HCT116 (cell line): ENCODE results near the gene ERFE. TPM values are rescaled to one million over a fixed set of nuclear protein-coding genes. Genes with fewer than 3 reads are reported as not detected.

Experiments used
- ATAC-seq: fragments of 200-7000 bp; cut with Tn5 transposase; 2 replicates; pipeline ENCODE4 v1.9.1; 2020; ENCODE audit warnings: mild to moderate bottlenecking, moderate library complexity
- BruUV-seq: library from RNA; stranded (reverse); fragments of 400-500 nt; replicated peaks from 2 replicates; lab custom pipeline; 2021; lab: Mats Ljungman, UMichigan
- CTCF ChIA-PET: fragments of 300-600 bp; sonication (Branson Sonifier 250); formaldehyde crosslinking; loops from one replicate; lab custom pipeline; 2021; ENCODE audit warnings: antibody characterized with exemption; lab: Charles Lee
- POLR2A ChIA-PET: fragments of 300-600, 350-600 bp; sonication (Branson Sonifier 250); formaldehyde crosslinking; loops from one replicate; lab custom pipeline; 2021; ENCODE audit warnings: antibody characterized with exemption; lab: Charles Lee
- RAD21 ChIA-PET, 2 experiments: fragments of 300-600 bp; sonication (Branson Sonifier 250); formaldehyde crosslinking; loops; one replicate each; lab custom pipeline; 2023; ENCODE audit warnings: low total read pairs in 2 of 2; ENCODE audit not compliant: uncharacterized antibody in 2 of 2, unreplicated experiment in 2 of 2, low non-redundant PET in 1 of 2; lab: Charles Lee
- DNase-seq: peaks from one replicate; pipeline ENCODE4 v3.0.0-alpha.2; 2010; ENCODE audit warnings: low read depth, low spot score
- H2AFZ ChIP-seq: fragments of 200-600 bp; shearing (Covaris generic), sonication (generic); 2 replicates; pipeline ENCODE4 v1.6.1; 2017; ENCODE audit warnings: low read depth, mixed run types, mixed read lengths, antibody characterized with exemption, low read length; ENCODE audit not compliant: poor library complexity, severe bottlenecking
- H3K27ac ChIP-seq: 2 replicates; pipeline ENCODE4 v1.5.1; 2012; ENCODE audit warnings: low read depth, low read length
- H3K27me3 ChIP-seq: fragments of 200-600 bp; sonication (generic); 2 replicates; pipeline ENCODE4 v1.6.1; 2016; ENCODE audit warnings: mixed run types, low read length, mixed read lengths; ENCODE audit not compliant: insufficient read depth
- H3K36me3 ChIP-seq, 2 experiments: fragments of 200-500 bp in 1 of 2; fragments of 200-600 bp in 1 of 2; sonication (Bioruptor generic) in 1 of 2; sonication (generic) in 1 of 2; 2 replicates each; pipeline versions ENCODE4 v1.5.1 to v1.6.1; 2014 to 2016; ENCODE audit warnings: low read length in 2 of 2, inconsistent platforms in 1 of 2, mixed read lengths in 1 of 2, mixed run types in 1 of 2; ENCODE audit not compliant: insufficient read depth in 2 of 2, control insufficient read depth in 1 of 2
- H3K4me1 ChIP-seq, 2 experiments: fragments of 200-600 bp in 1 of 2; sonication (generic) in 1 of 2; 2 replicates each; pipeline versions ENCODE4 v1.5.1 to v1.6.1; 2012 to 2017; ENCODE audit warnings: low read length in 2 of 2, inconsistent platforms in 1 of 2, mild to moderate bottlenecking in 1 of 2, mixed read lengths in 1 of 2, mixed run types in 1 of 2, moderate library complexity in 1 of 2; ENCODE audit not compliant: insufficient read depth in 2 of 2, control insufficient read depth in 1 of 2
- H3K4me2 ChIP-seq: fragments of 200-600 bp; sonication (generic); 2 replicates; pipeline ENCODE4 v1.6.1; 2017; ENCODE audit warnings: mixed run types, low read length, mixed read lengths
- H3K4me3 ChIP-seq, 2 experiments: fragments of 200-600 bp in 1 of 2; sonication (generic) in 1 of 2; replicated peaks in 1 of 2; 2 replicates each; pipeline ENCODE4 v1.5.1; 2011 to 2016; ENCODE audit warnings: low read length in 2 of 2, control low read depth in 1 of 2, low read depth in 1 of 2, mild to moderate bottlenecking in 1 of 2, mixed read lengths in 1 of 2, mixed run types in 1 of 2
- H3K79me2 ChIP-seq: fragments of 200-600 bp; sonication (generic); 2 replicates; pipeline ENCODE4 v1.6.1; 2017; ENCODE audit warnings: mild to moderate bottlenecking, mixed run types, low read length, moderate library complexity, mixed read lengths; ENCODE audit not compliant: insufficient read depth
- H3K9ac ChIP-seq: fragments of 200-600 bp; sonication (generic); 2 replicates; pipeline ENCODE4 v1.6.1; 2016; ENCODE audit warnings: low read length, mixed read lengths
- H3K9me2 ChIP-seq: fragments of 200-600 bp; sonication (generic), shearing (Covaris generic); 2 replicates; pipeline ENCODE4 v1.6.1; 2017; ENCODE audit warnings: mixed run types, mild to moderate bottlenecking, moderate library complexity; ENCODE audit not compliant: insufficient read depth
- H3K9me3 ChIP-seq, 2 experiments: fragments of 200-500 bp in 1 of 2; fragments of 200-600 bp in 1 of 2; sonication (Bioruptor generic) in 1 of 2; sonication (generic) in 1 of 2; 2 replicates each; pipeline ENCODE4 v1.6.1; 2014 to 2017; ENCODE audit warnings: low read length in 2 of 2, mixed read lengths in 2 of 2, inconsistent platforms in 1 of 2, low read depth in 1 of 2, mild to moderate bottlenecking in 1 of 2, mixed run types in 1 of 2, moderate library complexity in 1 of 2; ENCODE audit not compliant: control insufficient read depth in 1 of 2, insufficient read depth in 1 of 2
- H4K20me1 ChIP-seq: fragments of 200-600 bp; sonication (generic), shearing (Covaris generic); 2 replicates; pipeline ENCODE4 v1.6.1; 2017; ENCODE audit warnings: mixed run types, mild to moderate bottlenecking, moderate library complexity; ENCODE audit not compliant: insufficient read depth
- ATF3 ChIP-seq: IDR thresholded peaks from 2 replicates; pipeline ENCODE4 v1.6.1; 2012
- CBX3 ChIP-seq: IDR thresholded peaks from 2 replicates; pipeline ENCODE4 v1.6.1; 2012; ENCODE audit warnings: low read depth
- CEBPB ChIP-seq: IDR thresholded peaks from 2 replicates; pipeline ENCODE4 v1.6.1; 2012; ENCODE audit warnings: low read depth
- EZH2 ChIP-seq: fragments of 200-600 bp; sonication (generic); IDR thresholded peaks from 2 replicates; pipeline ENCODE4 v1.6.1; 2017; ENCODE audit warnings: antibody characterized with exemption, mixed run types
- FOSL1 ChIP-seq: IDR thresholded peaks from 2 replicates; pipeline ENCODE4 v1.6.1; 2012; ENCODE audit warnings: low read depth
- JUND ChIP-seq: IDR thresholded peaks from 2 replicates; pipeline ENCODE4 v1.6.1; 2012
- POLR2A ChIP-seq: IDR thresholded peaks from 2 replicates; pipeline ENCODE4 v1.7.0; 2011; ENCODE audit warnings: borderline replicate concordance; ENCODE audit not compliant: insufficient read depth, insufficient read length; ENCODE audit errors: extremely low read depth
- RAD21 ChIP-seq: IDR thresholded peaks from 2 replicates; pipeline ENCODE4 v1.6.1; 2012; ENCODE audit warnings: low read depth, mild to moderate bottlenecking
- SIN3A ChIP-seq: IDR thresholded peaks from 2 replicates; pipeline ENCODE4 v1.6.1; 2012; ENCODE audit warnings: low read depth
- YY1 ChIP-seq: IDR thresholded peaks from 2 replicates; pipeline ENCODE4 v1.6.1; 2011; ENCODE audit warnings: low read length, low read depth, moderate library complexity, mild to moderate bottlenecking; ENCODE audit not compliant: insufficient replicate concordance; ENCODE audit errors: extremely low read depth
- ZFX ChIP-seq: fragments of 450-650 bp; IDR thresholded peaks from 2 replicates; pipeline ENCODE4 v1.6.1; 2017
- ZNF274 ChIP-seq: fragments of 200-500 bp; sonication (Bioruptor generic); IDR thresholded peaks from 2 replicates; pipeline ENCODE4 v1.6.1; 2014; ENCODE audit warnings: mild to moderate bottlenecking, low read depth, low read length, inconsistent platforms
- intact Hi-C: fragments of 100-400 bp; cut with micrococcal nuclease; formaldehyde crosslinking; loops from 2 replicates; pipeline ENCODE4 v1.10.0; 2022
- total RNA-seq: library from RNA; stranded (reverse); gene quantifications from one replicate; pipeline ENCODE4 v1.2.1, GENCODE V29; 2021; ENCODE audit not compliant: unreplicated experiment

ERFE gene
- total RNA-seq, 1 experiment from 2014 or later = 17.3 TPM

- H3K4me3 ChIP-seq = no peak overlapping the region
- peaks cover 0 to 10% of the 10 kb centered on the region in 2 experiments; a peak in 1 of 4 replicates for H3K9me3 ChIP-seq
- DNase-seq = no peak
- no TSS peak for BruUV-seq
- no peak for TF ChIP-seq FOSL1
- no peak for TF ChIP-seq SIN3A
- TF ChIP-seq YY1 = no peak
- TF ChIP-seq EZH2 = no peak
- TF ChIP-seq CEBPB = no peak
- TF ChIP-seq RAD21 = no peak
- no peak for TF ChIP-seq ZFX
- no peak for TF ChIP-seq ATF3
- TF ChIP-seq CBX3 = no peak
- TF ChIP-seq, all 23 proteins: peak for 0
- Histone ChIP-seq H3K79me2 (no peaks in the 10 kb centered on the region), H4K20me1 (no peaks in the 10 kb centered on the region), H3K9me2 (no peaks in the 10 kb centered on the region), H2AFZ (no peak overlapping the region), H3K27me3 (no peaks in the 10 kb centered on the region), H3K4me1 (no peaks in the 10 kb centered on the region), H3K27ac (no peak overlapping the region), H3K9ac (no peak overlapping the region), H3K36me3 (no peaks in the 10 kb centered on the region), H3K4me2 (no peak overlapping the region)
- intact Hi-C loops = no loop called here
- no peak for ATAC-seq
- RAD21 ChIA-PET = no interaction called here
- CTCF ChIA-PET = no interaction called here
- POLR2A ChIA-PET = no interaction called here
Observed at GRCh38 chr2:238128061-238128440, 30.7 kb upstream of the ERFE start.

GRCh38 chr2:238128534-238129001, 30.2 kb upstream of the ERFE start:
- RAD21 ChIA-PET = no interaction called here
- BruUV-seq = no TSS peak
- no peak overlapping the region for H3K9ac ChIP-seq

More at GRCh38 chr2:238128534-238129001, 30.2 kb upstream of the ERFE start:
- Histone ChIP-seq H3K9me3 (peaks cover 0 to 10% of the 10 kb centered on the region in 2 experiments; a peak in 1 of 4 replicates), H3K4me3 (no peak overlapping the region), H3K4me2 (no peak overlapping the region), H3K36me3 (no peaks in the 10 kb centered on the region), H2AFZ (no peak overlapping the region), H3K4me1 (no peaks in the 10 kb centered on the region), H3K9me2 (no peaks in the 10 kb centered on the region), H3K79me2 (no peaks in the 10 kb centered on the region), H3K27me3 (no peaks in the 10 kb centered on the region), H4K20me1 (no peaks in the 10 kb centered on the region), H3K27ac (no peak overlapping the region)
- intact Hi-C loops = no loop called here
- TF ChIP-seq EZH2 (no peak), JUND (no peak), POLR2A (no peak), CEBPB (no peak), ZNF274 (no peak)
- DNase-seq = no peak
- ChIA-PET CTCF (no interaction called here), POLR2A (no interaction called here)
- ATAC-seq = no peak
